ENCODE results near the gene MAST4. TPM values are rescaled to one million over a fixed set of nuclear protein-coding genes. Genes with fewer than 3 reads are reported as not detected.

Gene MAST4
- total and polyA plus RNA-seq, 2 of the 8 experiments (the other 6 are each of a cell fraction or from before 2014, with no cell fraction given), result 1.5 to 2.6 TPM

DNA sequence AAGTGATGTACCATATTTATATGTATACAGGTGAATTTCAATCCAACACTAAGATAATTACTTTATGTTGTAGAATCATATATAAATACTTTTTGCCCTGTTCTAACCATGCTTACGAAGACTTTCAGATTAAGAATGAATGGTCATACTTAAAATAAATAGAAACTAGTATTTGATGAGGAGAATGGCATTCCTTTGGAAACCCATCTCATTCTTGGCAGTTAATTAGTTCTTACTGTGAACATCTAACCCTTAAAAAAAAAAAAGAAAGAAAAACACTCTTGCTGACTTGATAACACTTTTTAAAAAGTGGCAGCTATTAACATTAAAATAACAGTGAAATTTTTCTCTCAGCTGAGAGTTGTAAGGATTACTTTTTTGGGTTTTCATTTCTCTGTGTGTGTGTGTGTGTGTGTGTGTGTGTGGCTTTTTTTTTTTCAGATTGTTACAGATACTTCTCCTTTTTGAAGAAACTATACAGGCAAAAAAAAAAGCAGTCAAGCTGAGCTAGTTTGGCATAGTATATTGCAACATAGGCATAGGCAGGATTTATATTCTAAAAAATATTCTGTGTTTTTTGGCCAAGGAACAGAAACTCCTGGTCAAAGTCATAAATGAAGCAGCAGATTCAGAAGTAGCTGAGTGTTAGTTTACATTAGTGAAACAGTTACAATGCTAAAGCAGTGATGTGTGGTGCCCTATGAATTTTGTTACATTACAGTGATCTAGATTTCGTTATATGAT, 436.9 kb downstream of the MAST4 start (continued):
- TF ChIP-seq EGR1 (IDR thresholded peaks at IDR 0.05; ENCODE audit: borderline replicate concordance, low read depth, low read length), result no peak
- no peak for TF ChIP-seq ASH2L (IDR thresholded peaks at IDR 0.05; ENCODE audit: low read length)
- no peak for TF ChIP-seq CEBPB (IDR thresholded peaks at IDR 0.05; ENCODE audit: low read depth, low read length)

Data from H1 (cell line).